HG03520 (cell line): Measurements from ENCODE around the gene CABCOCO1.
"Not testable (repeated sequence)": the region's sequence is repeated elsewhere in the genome, so short reads cannot be mapped to it uniquely, and the experiment has no call there.

Source experiments
- ATAC-seq: cut with Tn5 transposase; IDR thresholded peaks from one replicate; pipeline ENCODE4 v1.9.1; 2021; ENCODE audit warnings: mild to moderate bottlenecking, moderate library complexity; ENCODE audit not compliant: unreplicated experiment

Gene CABCOCO1

GRCh38 chr10:61642150-61642571, 20.6 kb upstream of the CABCOCO1 start:
- ATAC-seq: no peak

GRCh38 chr10:61642676-61643075, 20.1 kb upstream of the CABCOCO1 start:
- no peak for ATAC-seq

- no peak for ATAC-seq
These were observed 19.4 kb upstream of the CABCOCO1 start for GRCh38 chr10:61643316-61643751.

- no peak for ATAC-seq
These were observed 9.0 kb upstream of the CABCOCO1 start for GRCh38 chr10:61653699-61654098.

- ATAC-seq: no peak
These were observed 7.3 kb upstream of the CABCOCO1 start for GRCh38 chr10:61655335-61655851.

- ATAC-seq: no peak
These were observed 737 bp downstream of the CABCOCO1 start for GRCh38 chr10:61663466-61663865.

- no peak for ATAC-seq
These were observed 2.3 kb downstream of the CABCOCO1 start for GRCh38 chr10:61664985-61665384.

- ATAC-seq: no peak
These were observed 6.5 kb downstream of the CABCOCO1 start for GRCh38 chr10:61669161-61669725.

- no peak for ATAC-seq
These were observed 7.1 kb downstream of the CABCOCO1 start for GRCh38 chr10:61669849-61670248.

- ATAC-seq: no peak
These were observed 10.6 kb downstream of the CABCOCO1 start for GRCh38 chr10:61673360-61673759.

GRCh38 chr10:61682323-61682722, 19.6 kb downstream of the CABCOCO1 start:
- no peak for ATAC-seq

- ATAC-seq: no peak
These were observed 20.6 kb downstream of the CABCOCO1 start for GRCh38 chr10:61683319-61683718.

- ATAC-seq: no peak
These were observed 22.3 kb downstream of the CABCOCO1 start for GRCh38 chr10:61684894-61685507.

GRCh38 chr10:61688551-61689308, 26.0 kb downstream of the CABCOCO1 start:
- no peak for ATAC-seq

GRCh38 chr10:61691667-61692066, 28.9 kb downstream of the CABCOCO1 start:
- not testable (repeated sequence) for ATAC-seq

GRCh38 chr10:61692447-61693010, 29.8 kb downstream of the CABCOCO1 start:
- no peak for ATAC-seq

- ATAC-seq: no peak
These were observed 36.4 kb downstream of the CABCOCO1 start for GRCh38 chr10:61698968-61699655.

GRCh38 chr10:61701055-61701705, 38.5 kb downstream of the CABCOCO1 start:
- ATAC-seq: no peak

- no peak for ATAC-seq
These were observed 39.0 kb downstream of the CABCOCO1 start for GRCh38 chr10:61701706-61702105.

- ATAC-seq: no peak
These were observed 39.9 kb downstream of the CABCOCO1 start for GRCh38 chr10:61702584-61702983.
